GM12878 (cell line): Measurements from ENCODE around the gene NKAIN2.

Experiments
- CHD1 ChIP-seq: IDR thresholded peaks from 2 replicates; pipeline ENCODE4 v1.6.1; 2012; ENCODE audit warnings: low read depth, low read length, improper control_type of control experiment
- EZH2 ChIP-seq: IDR thresholded peaks from 2 replicates; pipeline ENCODE4 v1.6.1; 2012; ENCODE audit warnings: low read depth, mild to moderate bottlenecking, control low read depth, inconsistent platforms, low read length, borderline replicate concordance; ENCODE audit not compliant: control insufficient read depth
- USF2 ChIP-seq: IDR thresholded peaks from 2 replicates; pipeline ENCODE4 v1.6.1; 2011; ENCODE audit warnings: low read depth, low read length, improper control_type of control experiment, borderline replicate concordance

- TF ChIP-seq EZH2: no peak
- no peak for TF ChIP-seq USF2
- TF ChIP-seq CHD1: no peak
Measured at GRCh38 chr6:124573953-124574352, 770.3 kb downstream of the NKAIN2 start.
